Ishikawa (cell line): ENCODE results near the gene KCNQ1.

Experiments
- CEBPB ChIP-seq: IDR thresholded peaks from 2 replicates; pipeline ENCODE4 v1.6.1; 2012
- CREB1 ChIP-seq: IDR thresholded peaks from 2 replicates; pipeline ENCODE4 v1.6.1; 2012; ENCODE audit warnings: low read depth
- EGR1 ChIP-seq: IDR thresholded peaks from 2 replicates; pipeline ENCODE4 v1.6.1; 2012
- EP300 ChIP-seq: IDR thresholded peaks from 2 replicates; pipeline ENCODE4 v1.6.1; 2012; ENCODE audit warnings: borderline replicate concordance
- FOXM1 ChIP-seq: IDR thresholded peaks from 2 replicates; pipeline ENCODE4 v1.6.1; 2012; ENCODE audit warnings: low read depth, borderline replicate concordance
- RAD21 ChIP-seq: IDR thresholded peaks from 2 replicates; pipeline ENCODE4 v1.6.1; 2012; ENCODE audit warnings: low read depth
- TAF1 ChIP-seq: IDR thresholded peaks from 2 replicates; pipeline ENCODE4 v1.6.1; 2012; ENCODE audit warnings: low read depth, mild to moderate bottlenecking
- TCF12 ChIP-seq: IDR thresholded peaks from 2 replicates; pipeline ENCODE4 v1.6.1; 2012; ENCODE audit warnings: low read depth
- ZBTB7A ChIP-seq: IDR thresholded peaks from 2 replicates; pipeline ENCODE4 v1.6.1; 2012; ENCODE audit warnings: low read depth
- TF ChIP-seq, protein P1 (sequence below): IDR thresholded peaks from 2 replicates; pipeline ENCODE4 v1.6.1; 2012
- TF ChIP-seq, protein P2 (sequence below): IDR thresholded peaks from 2 replicates; pipeline ENCODE4 v1.6.1; 2012; ENCODE audit warnings: low read depth, mild to moderate bottlenecking
- TF ChIP-seq, protein P3 (sequence below): IDR thresholded peaks from 2 replicates; pipeline ENCODE4 v1.6.1; 2012

DNA sequence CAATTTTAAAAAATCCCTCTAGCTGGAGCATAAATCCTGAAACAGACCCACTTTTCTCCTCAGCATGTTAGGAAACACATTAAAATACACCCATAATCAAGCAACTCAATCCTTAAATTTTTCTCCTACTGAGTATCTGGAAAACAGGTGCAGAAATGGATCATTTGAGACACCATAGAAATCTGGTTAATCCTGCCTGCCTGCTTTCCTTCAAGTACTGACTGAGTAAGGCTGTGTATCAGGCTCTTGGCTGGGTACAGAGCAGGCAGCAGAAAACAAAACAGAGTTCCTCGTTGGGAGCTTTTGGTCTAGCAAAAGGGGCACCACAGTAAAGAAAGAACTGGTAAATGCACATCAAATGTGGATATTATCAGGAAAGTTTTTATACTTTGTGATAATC lies 253.1 kb downstream of the KCNQ1 start:
- no peak for TF ChIP-seq TAF1
- TF ChIP-seq EP300, result no peak
- TF ChIP-seq EGR1, result no peak
- no peak for TF ChIP-seq CREB1
- TF ChIP-seq, protein P1, sequence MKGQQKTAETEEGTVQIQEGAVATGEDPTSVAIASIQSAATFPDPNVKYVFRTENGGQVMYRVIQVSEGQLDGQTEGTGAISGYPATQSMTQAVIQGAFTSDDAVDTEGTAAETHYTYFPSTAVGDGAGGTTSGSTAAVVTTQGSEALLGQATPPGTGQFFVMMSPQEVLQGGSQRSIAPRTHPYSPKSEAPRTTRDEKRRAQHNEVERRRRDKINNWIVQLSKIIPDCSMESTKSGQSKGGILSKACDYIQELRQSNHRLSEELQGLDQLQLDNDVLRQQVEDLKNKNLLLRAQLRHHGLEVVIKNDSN, result no peak
- TF ChIP-seq RAD21, result no peak
- TF ChIP-seq, protein P2, sequence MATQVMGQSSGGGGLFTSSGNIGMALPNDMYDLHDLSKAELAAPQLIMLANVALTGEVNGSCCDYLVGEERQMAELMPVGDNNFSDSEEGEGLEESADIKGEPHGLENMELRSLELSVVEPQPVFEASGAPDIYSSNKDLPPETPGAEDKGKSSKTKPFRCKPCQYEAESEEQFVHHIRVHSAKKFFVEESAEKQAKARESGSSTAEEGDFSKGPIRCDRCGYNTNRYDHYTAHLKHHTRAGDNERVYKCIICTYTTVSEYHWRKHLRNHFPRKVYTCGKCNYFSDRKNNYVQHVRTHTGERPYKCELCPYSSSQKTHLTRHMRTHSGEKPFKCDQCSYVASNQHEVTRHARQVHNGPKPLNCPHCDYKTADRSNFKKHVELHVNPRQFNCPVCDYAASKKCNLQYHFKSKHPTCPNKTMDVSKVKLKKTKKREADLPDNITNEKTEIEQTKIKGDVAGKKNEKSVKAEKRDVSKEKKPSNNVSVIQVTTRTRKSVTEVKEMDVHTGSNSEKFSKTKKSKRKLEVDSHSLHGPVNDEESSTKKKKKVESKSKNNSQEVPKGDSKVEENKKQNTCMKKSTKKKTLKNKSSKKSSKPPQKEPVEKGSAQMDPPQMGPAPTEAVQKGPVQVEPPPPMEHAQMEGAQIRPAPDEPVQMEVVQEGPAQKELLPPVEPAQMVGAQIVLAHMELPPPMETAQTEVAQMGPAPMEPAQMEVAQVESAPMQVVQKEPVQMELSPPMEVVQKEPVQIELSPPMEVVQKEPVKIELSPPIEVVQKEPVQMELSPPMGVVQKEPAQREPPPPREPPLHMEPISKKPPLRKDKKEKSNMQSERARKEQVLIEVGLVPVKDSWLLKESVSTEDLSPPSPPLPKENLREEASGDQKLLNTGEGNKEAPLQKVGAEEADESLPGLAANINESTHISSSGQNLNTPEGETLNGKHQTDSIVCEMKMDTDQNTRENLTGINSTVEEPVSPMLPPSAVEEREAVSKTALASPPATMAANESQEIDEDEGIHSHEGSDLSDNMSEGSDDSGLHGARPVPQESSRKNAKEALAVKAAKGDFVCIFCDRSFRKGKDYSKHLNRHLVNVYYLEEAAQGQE, result no peak
- TF ChIP-seq CEBPB, result no peak
- TF ChIP-seq, protein P3, sequence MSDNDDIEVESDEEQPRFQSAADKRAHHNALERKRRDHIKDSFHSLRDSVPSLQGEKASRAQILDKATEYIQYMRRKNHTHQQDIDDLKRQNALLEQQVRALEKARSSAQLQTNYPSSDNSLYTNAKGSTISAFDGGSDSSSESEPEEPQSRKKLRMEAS, result no peak
- no peak for TF ChIP-seq TCF12
- TF ChIP-seq FOXM1, result no peak
- TF ChIP-seq ZBTB7A, result no peak
